K562 (cell line): ENCODE measurements around the gene CCNA1. TPM values are rescaled to one million over a fixed set of nuclear protein-coding genes. Genes with fewer than 3 reads are reported as not detected.

Source experiments
- ATAC-seq: fragments of 200-7000 bp; cut with Tn5 transposase; 3 replicates; pipeline ENCODE4 v1.9.1; 2020; ENCODE audit warnings: moderate library complexity
- BruUV-seq: library from RNA; stranded (reverse); fragments of 400-500 nt; replicated peaks from 2 replicates; lab custom pipeline; 2021; lab: Mats Ljungman, UMichigan
- CTCF ChIA-PET: fragments of 300-600 bp; formaldehyde crosslinking; extraction: SDS; loops from one replicate; lab custom pipeline; 2021; ENCODE audit warnings: low intra/inter-chr PET ratio; lab: Yijun Ruan, JAX
- POLR2A ChIA-PET: fragments of 300-600, 350-650 bp; sonication (Branson Sonifier 250); formaldehyde crosslinking; extraction: SDS; loops from one replicate; lab custom pipeline; 2021; ENCODE audit warnings: antibody characterized with exemption, inconsistent platforms; lab: Yijun Ruan, JAX
- DNase-seq, 4 experiments: peaks; one replicate each; pipeline versions ENCODE4 v3.0.0 to v3.0.0-alpha.2; 2011 to 2018; ENCODE audit warnings: low spot score in 3 of 4, mixed read lengths in 3 of 4; ENCODE audit errors: extremely low read depth in 1 of 4
- FAIRE-seq: peaks from 2 replicates; lab custom pipeline; 2011; peaks lifted over from hg19 to GRCh38; lab: Jason Lieb, UNC
- H2AFZ ChIP-seq: 2 replicates; pipeline ENCODE4 v1.6.0; 2011; ENCODE audit warnings: low read depth, low read length, control low read depth, inconsistent platforms
- H3K27ac ChIP-seq: fragments of 200-600 bp; 3 replicates; pipeline ENCODE4 v1.8.0; 2011; ENCODE audit warnings: low read depth, mild to moderate bottlenecking, control low read depth, inconsistent platforms, low read length, moderate library complexity, mixed read lengths; ENCODE audit errors: extremely low read depth
- H3K27me3 ChIP-seq, 2 experiments: fragments of 300-600 bp in 1 of 2; 2 replicates in 1 of 2; 3 replicates in 1 of 2; pipeline versions ENCODE4 v1.6.0 to v1.8.0; 2011; ENCODE audit warnings: inconsistent platforms in 2 of 2, low read length in 2 of 2, mild to moderate bottlenecking in 1 of 2, mixed read lengths in 1 of 2, moderate library complexity in 1 of 2; ENCODE audit not compliant: control insufficient read depth in 2 of 2, insufficient read depth in 2 of 2
- H3K36me3 ChIP-seq: fragments of 300-600 bp; 3 replicates; pipeline ENCODE4 v1.8.0; 2011; ENCODE audit warnings: mild to moderate bottlenecking, low read length, inconsistent platforms; ENCODE audit not compliant: control insufficient read depth, insufficient read depth
- H3K4me1 ChIP-seq, 2 experiments: fragments of 200-600 bp in 1 of 2; replicated peaks in 1 of 2; 2 replicates in 1 of 2; 3 replicates in 1 of 2; pipeline versions ENCODE4 v1.5.1 to v1.8.0; 2011; ENCODE audit warnings: inconsistent platforms in 2 of 2, low read length in 2 of 2, mild to moderate bottlenecking in 1 of 2, mixed read lengths in 1 of 2, moderate library complexity in 1 of 2; ENCODE audit not compliant: control insufficient read depth in 2 of 2, insufficient read depth in 2 of 2
- H3K4me2 ChIP-seq: 2 replicates; pipeline ENCODE4 v1.6.1; 2011; ENCODE audit warnings: low read length, control low read depth, inconsistent platforms, mixed read lengths; ENCODE audit not compliant: insufficient read depth
- H3K4me3 ChIP-seq: fragments of 200-600 bp; sonication (generic), shearing (Covaris generic); 2 replicates; pipeline ENCODE4 v1.5.1; 2016; ENCODE audit warnings: control low read depth, inconsistent platforms
- H3K79me2 ChIP-seq: fragments of 200-600 bp; 3 replicates; pipeline ENCODE4 v1.8.0; 2011; ENCODE audit warnings: low read length, inconsistent platforms; ENCODE audit not compliant: control insufficient read depth, insufficient read depth
- H3K9ac ChIP-seq, 2 experiments: 2 replicates each; pipeline versions ENCODE4 v1.6.0 to v1.6.1; 2011; ENCODE audit warnings: low read depth in 2 of 2, low read length in 2 of 2, control low read depth in 1 of 2, inconsistent platforms in 1 of 2, mild to moderate bottlenecking in 1 of 2, mixed read lengths in 1 of 2; ENCODE audit not compliant: insufficient read depth in 1 of 2
- H3K9me1 ChIP-seq: one replicate; pipeline ENCODE4 v1.6.0; 2011; ENCODE audit warnings: inconsistent platforms, mild to moderate bottlenecking, low read length, moderate library complexity; ENCODE audit not compliant: control insufficient read depth, insufficient read depth
- H3K9me3 ChIP-seq: replicated peaks from 2 replicates; pipeline ENCODE4 v1.5.1; 2011; ENCODE audit warnings: low read depth, low read length, inconsistent platforms; ENCODE audit not compliant: control insufficient read depth, insufficient read depth
- H4K20me1 ChIP-seq: replicated peaks from 2 replicates; pipeline ENCODE4 v1.6.1; 2011; ENCODE audit warnings: low read length, inconsistent platforms, mixed read lengths; ENCODE audit not compliant: control insufficient read depth, insufficient read depth
- CTCF ChIP-seq, 3 experiments: IDR thresholded peaks in 2 of 3; conservative IDR thresholded peaks in 1 of 3; 2 replicates each; pipeline ENCODE4 v1.5.1; 2011 to 2012; ENCODE audit warnings: low read length in 3 of 3, mild to moderate bottlenecking in 3 of 3, control low read depth in 2 of 3, improper control_type of control experiment in 1 of 3, inconsistent platforms in 1 of 3, low read depth in 1 of 3, mixed read lengths in 1 of 3, moderate library complexity in 1 of 3; ENCODE audit not compliant: insufficient read depth in 2 of 3
- MCM3 ChIP-seq: fragments of 450-650 bp; IDR thresholded peaks from 2 replicates; pipeline ENCODE4 v1.6.1; 2016
- RAD21 ChIP-seq, 2 experiments: fragments of 250-450 bp in 1 of 2; fragments of 450-650 bp in 1 of 2; sonication (Bioruptor Pico) in 1 of 2; formaldehyde crosslinking in 1 of 2; IDR thresholded peaks in 1 of 2; conservative IDR thresholded peaks in 1 of 2; 2 replicates each; pipeline versions ENCODE4 v1.4.0 to v1.8.0; 2020 to 2022; ENCODE audit warnings: mild to moderate bottlenecking in 2 of 2, moderate library complexity in 1 of 2
- ZNF696 ChIP-seq: fragments of 250-450 bp; sonication (Bioruptor Pico); conservative IDR thresholded peaks from 2 replicates; pipeline ENCODE4 v1.4.0; 2020; ENCODE audit warnings: mild to moderate bottlenecking, moderate library complexity
- WGBS: fragments of 100-300 bp; shearing (Covaris generic); methylation state at CpG from one replicate; pipeline ENCODE4 v1.1.6; 2016; ENCODE audit warnings: low coverage, mixed read lengths; ENCODE audit not compliant: insufficient coverage; ENCODE audit errors: missing lambda C conversion rate; 5-methylcytosine and 5-hydroxymethylcytosine counted together
- in situ Hi-C: fragments of 300-500 bp; cut with MboI; formaldehyde crosslinking; loops from 4 replicates; pipeline ENCODE4 v1.15.0; 2018; ENCODE audit warnings: inconsistent platforms, mixed read lengths
- intact Hi-C: fragments of 100-400 bp; cut with micrococcal nuclease; formaldehyde crosslinking; loops from 2 replicates; pipeline ENCODE4 v1.14.2; 2022
- polyA plus RNA-seq, 8 experiments: library from polyadenylated mRNA; depleted of rRNA in 4 of 8; stranded (reverse) in 5 of 8; unstranded in 3 of 8; fragments of >200 nt; fragmentation: Nextera tagmentation in 2 of 8; fragmentation: Illumina TruSeq in 1 of 8; extraction: Ambion mirVana in 2 of 8; extraction: Trizol in 1 of 8; gene quantifications; 2 replicates each; pipeline versions ENCODE4 v1.2.1 to v1.2.3, GENCODE V29; 2011 to 2014; ENCODE audit warnings: inconsistent platforms in 1 of 8, missing spikeins in 1 of 8
- total RNA-seq, 7 experiments: library from RNA; depleted of rRNA in 6 of 7; stranded (reverse); fragments of >200 nt in 6 of 7; fragmentation: Illumina TruSeq in 2 of 7; extraction: Trizol in 2 of 7; gene quantifications; 2 replicates each; pipeline versions ENCODE4 v1.2.1 to v1.2.3, GENCODE V29; 2011 to 2021; ENCODE audit warnings: low replicate concordance in 1 of 7

The CCNA1 gene
- total and polyA plus RNA-seq, 9 of the 15 experiments (the other 6 are each of a cell fraction or from before 2014, with no cell fraction given), result 0.08 TPM; not detected in 8

- ATAC-seq (peak; percentile 40; the same call in 1 of the 3 replicates), DNase-seq (no peak), FAIRE-seq (no peak)
- ChIA-PET CTCF (no interaction called here), POLR2A (no interaction called here)
- H3K27me3 ChIP-seq, result no peaks in the 10 kb centered on the region
- no peak overlapping the region for H3K9ac ChIP-seq
- no peaks in the 10 kb centered on the region for H3K79me2 ChIP-seq
- no peak overlapping the region for H3K4me2 ChIP-seq
- H2AFZ ChIP-seq, result no peak overlapping the region
- H3K9me1 ChIP-seq, result no peaks in the 10 kb centered on the region
- H4K20me1 ChIP-seq, result no peaks in the 10 kb centered on the region
- H3K4me1 ChIP-seq, result no peaks in the 10 kb centered on the region
- TF ChIP-seq CTCF (IDR thresholded peaks at IDR 0.05 in 2 of 3, conservative IDR thresholded peaks at IDR 0.05 in 1 of 3; ENCODE audit: insufficient read depth in 2 of 3, low read depth in 1 of 3, low read length in 3 of 3) (peak in 1 of 3 experiments; percentile 15; a peak in 2 of 6 replicates), ZNF696 (CRISPR knock-in tag) (no peak), MCM3 (no peak), RAD21 (CRISPR knock-in tag; conservative IDR thresholded peaks at IDR 0.05 in 1 of 2, IDR thresholded peaks at IDR 0.05 in 1 of 2) (peak in 1 of 2 experiments; percentile 39; a peak in 2 of 4 replicates)
- WGBS, result 0% methylated on average over 4 of the region's 5 CpGs
- intact Hi-C loops, result no loop called here
- no peak overlapping the region for H3K27ac ChIP-seq
- H3K4me3 ChIP-seq, result no peak overlapping the region
- H3K9me3 ChIP-seq, result no peaks in the 10 kb centered on the region
- in situ Hi-C loops, result no loop called here
- no TSS peak for BruUV-seq
- no peaks in the 10 kb centered on the region for H3K36me3 ChIP-seq
Observed at GRCh38 chr13:36453516-36453915, 21.2 kb downstream of the CCNA1 start.
